GM10248 (cell line): ENCODE results near the gene SFT2D2.
"Not testable (repeated sequence)": the region's sequence is repeated elsewhere in the genome, so short reads cannot be mapped to it uniquely, and the experiment has no call there.

Experiments
- CTCF ChIA-PET: fragments of 300-600 bp; sonication (Branson Sonifier 250); formaldehyde crosslinking; extraction: SDS; loops from one replicate; lab custom pipeline; 2021; ENCODE audit warnings: antibody characterized with exemption; lab: Yijun Ruan, JAX
- POLR2A ChIA-PET: fragments of 350-650 bp; sonication (Branson Sonifier 250); formaldehyde crosslinking; extraction: SDS; loops from one replicate; lab custom pipeline; 2020; ENCODE audit warnings: antibody characterized with exemption; lab: Yijun Ruan, JAX
- DNase-seq: peaks from one replicate; pipeline ENCODE4 v3.0.0; 2012; ENCODE audit errors: extremely low spot score
- TF ChIP-seq, protein P1 (sequence below): IDR thresholded peaks from 2 replicates; pipeline ENCODE4 v1.5.1; 2012; ENCODE audit warnings: mild to moderate bottlenecking, low read depth; ENCODE audit errors: extremely low read depth, missing control alignments, control extremely low read depth

The SFT2D2 gene

DNA sequence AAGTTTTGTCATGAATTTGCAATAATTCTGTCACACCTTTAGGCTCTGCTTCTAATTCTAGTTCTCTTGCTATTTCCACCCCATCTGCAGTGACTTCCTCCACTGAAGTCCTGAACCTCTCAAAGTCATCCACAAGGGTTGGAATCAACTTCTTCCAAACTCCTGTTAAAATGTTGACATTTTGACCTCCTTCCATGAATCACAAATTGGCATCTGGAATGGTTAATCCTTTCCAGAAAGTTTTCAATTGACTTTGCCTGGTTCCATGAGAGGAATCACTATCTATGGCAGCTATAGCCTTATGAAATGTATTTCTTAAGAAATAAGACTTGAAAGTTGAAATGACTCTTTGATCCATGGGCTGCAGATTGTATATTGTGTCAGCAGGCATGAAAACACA, 19.7 kb upstream of the SFT2D2 start:
- CTCF ChIA-PET, result no interaction called here
- TF ChIP-seq, protein P1, sequence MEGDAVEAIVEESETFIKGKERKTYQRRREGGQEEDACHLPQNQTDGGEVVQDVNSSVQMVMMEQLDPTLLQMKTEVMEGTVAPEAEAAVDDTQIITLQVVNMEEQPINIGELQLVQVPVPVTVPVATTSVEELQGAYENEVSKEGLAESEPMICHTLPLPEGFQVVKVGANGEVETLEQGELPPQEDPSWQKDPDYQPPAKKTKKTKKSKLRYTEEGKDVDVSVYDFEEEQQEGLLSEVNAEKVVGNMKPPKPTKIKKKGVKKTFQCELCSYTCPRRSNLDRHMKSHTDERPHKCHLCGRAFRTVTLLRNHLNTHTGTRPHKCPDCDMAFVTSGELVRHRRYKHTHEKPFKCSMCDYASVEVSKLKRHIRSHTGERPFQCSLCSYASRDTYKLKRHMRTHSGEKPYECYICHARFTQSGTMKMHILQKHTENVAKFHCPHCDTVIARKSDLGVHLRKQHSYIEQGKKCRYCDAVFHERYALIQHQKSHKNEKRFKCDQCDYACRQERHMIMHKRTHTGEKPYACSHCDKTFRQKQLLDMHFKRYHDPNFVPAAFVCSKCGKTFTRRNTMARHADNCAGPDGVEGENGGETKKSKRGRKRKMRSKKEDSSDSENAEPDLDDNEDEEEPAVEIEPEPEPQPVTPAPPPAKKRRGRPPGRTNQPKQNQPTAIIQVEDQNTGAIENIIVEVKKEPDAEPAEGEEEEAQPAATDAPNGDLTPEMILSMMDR, result no peak
- POLR2A ChIA-PET, result no interaction called here
- DNase-seq, result no peak

DNA sequence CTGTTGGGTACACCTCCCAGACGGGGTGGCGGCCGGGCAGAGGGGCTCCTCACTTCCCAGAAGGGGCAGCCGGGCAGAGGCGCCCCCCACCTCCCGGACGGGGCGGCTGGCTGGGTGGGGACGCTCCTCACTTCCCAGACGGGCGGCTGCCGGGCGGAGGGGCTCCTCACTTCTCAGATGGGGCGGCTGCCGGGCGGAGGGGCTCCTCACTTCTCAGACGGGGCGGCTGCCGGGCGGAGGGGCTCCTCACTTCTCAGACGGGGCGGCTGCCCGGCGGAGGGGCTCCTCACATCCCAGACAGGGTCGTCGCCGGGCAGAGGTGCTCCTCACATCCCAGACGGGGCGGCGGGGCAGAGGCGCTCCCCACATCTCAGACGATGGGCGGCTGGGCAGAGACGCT, 18.1 kb upstream of the SFT2D2 start:
- POLR2A ChIA-PET, result not testable (repeated sequence)

DNA sequence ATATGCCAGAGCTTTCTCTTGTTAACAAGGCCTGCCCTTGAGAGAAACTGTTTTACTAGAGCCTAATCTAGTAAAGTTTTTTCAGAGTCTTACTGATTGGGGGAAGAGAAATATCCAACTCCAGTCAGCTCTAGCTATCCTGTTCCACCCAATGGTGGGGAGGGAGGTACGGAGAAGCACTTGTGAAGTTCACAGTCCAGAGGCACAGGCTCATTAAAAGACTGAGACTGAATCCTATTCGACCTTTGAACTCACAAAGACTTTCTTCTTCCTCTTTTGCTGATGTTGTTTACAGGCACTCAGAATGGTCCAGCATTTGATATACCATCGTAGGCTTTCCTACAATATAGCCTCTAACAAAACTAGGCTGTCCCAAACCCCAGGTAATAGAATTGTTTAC, 15.5 kb upstream of the SFT2D2 start:
- ChIA-PET CTCF (interaction anchor here (1.2 kb wide), 1 partner anchor 24 kb away, joined by 3 read pairs; no protein-coding TSS in a partner anchor), POLR2A (no interaction called here)
- TF ChIP-seq, protein P1, result no peak
- DNase-seq, result no peak

More for the DNA sequence above, 18.1 kb upstream of the SFT2D2 start:
- CTCF ChIA-PET, DNase-seq: not testable (repeated sequence)

DNA sequence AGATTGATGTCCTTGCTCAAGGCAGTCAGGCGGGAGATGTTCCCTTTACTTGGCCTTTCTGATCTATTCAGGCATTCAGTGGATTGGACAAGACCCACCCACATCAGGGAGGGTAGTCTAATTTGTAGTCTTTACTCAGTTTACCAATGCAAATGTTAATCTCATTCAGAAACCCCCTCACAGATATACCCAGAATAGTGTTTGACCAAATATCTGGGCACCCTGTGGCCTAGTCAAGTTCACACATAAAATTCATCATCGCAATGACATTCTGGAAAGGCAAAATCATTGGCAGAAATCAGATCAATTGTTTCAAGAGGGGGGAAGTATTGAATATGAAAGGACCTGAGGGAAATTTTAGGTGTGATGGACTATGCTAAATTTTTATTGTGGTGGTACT, 12.5 kb upstream of the SFT2D2 start:
- ChIA-PET POLR2A (no interaction called here), CTCF (no interaction called here)
- TF ChIP-seq, protein P1, result no peak
- DNase-seq, result no peak

DNA sequence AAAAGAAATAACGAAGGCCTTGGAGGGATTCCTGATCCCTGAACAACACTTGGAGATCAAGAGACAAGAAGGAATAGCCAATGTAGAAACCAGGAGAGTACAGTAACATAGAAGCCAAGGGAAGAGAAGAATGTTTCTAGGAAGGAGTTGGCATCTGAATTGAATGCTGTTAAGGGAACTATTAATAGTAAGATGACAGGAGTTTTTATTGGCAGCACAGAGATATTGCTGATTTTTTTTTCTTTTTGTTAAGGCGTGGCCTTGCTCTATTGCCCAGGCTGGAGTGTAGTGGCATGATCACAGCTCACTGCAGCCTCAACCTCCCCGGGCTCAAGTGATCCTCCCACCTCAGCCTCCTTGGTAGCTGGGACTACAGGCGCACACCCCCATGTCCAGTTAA, 9.6 kb upstream of the SFT2D2 start:
- TF ChIP-seq, protein P1, result no peak
- ChIA-PET CTCF (interaction anchor here (1.6 to 3.0 kb wide), 2 partner anchors 14 to 18 kb away, joined by 3 to 27 read pairs; no protein-coding TSS in a partner anchor), POLR2A (no interaction called here)
- no peak for DNase-seq

DNA sequence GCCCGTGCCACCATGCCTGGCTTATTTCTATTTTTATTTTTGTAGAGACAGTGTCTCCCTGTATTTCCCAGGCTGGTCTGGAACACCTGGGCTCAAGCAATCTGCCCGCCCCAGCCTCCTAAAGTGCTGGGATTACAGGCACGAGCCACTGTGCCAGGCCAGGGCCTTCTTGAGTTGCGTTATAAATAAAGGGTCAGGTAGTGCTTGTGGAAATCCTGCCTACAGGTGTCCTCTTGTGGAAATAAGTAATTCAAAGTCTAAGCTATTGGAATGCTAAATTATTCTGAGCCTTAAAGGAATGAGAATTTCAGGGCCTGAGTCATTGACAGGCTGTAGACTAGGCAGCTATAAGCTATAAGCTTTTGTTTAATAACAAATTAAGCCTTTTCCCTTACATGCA, 8.1 kb upstream of the SFT2D2 start:
- CTCF ChIA-PET, result interaction anchor here (1.0 to 3.0 kb wide), 5 partner anchors 10 to 135 kb away, joined by 3 to 27 read pairs (median 4); no protein-coding TSS in a partner anchor
- DNase-seq, result no peak
- TF ChIP-seq, protein P1, result no peak
- POLR2A ChIA-PET, result no interaction called here

DNA sequence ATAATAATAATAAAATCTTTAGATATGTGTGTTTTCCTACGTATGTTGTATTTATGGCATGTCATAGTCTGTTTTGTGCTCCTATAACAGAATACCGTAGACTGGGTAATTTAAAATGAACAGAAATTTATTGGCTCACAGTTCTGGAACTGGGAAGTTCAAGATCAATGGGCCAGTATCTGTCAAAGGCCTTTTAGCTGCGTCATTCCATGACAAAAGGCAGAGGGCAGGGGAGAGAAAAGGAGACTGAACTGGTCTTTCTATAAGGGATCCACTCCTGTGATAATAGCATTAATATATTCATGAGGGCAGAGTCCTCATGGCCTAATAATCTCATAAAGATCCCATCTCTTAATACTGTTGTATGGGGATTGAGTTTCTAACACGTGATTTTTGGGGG, 7.1 kb upstream of the SFT2D2 start:
- TF ChIP-seq, protein P1, result no peak
- ChIA-PET CTCF (interaction anchor here (1.5 to 3.0 kb wide), 3 partner anchors 9 to 136 kb away, joined by 4 to 27 read pairs (median 4); no protein-coding TSS in a partner anchor), POLR2A (no interaction called here)
- DNase-seq, result no peak
